ENCODE results near the gene CACNA1E. TPM values are rescaled to one million over a fixed set of nuclear protein-coding genes. Genes with fewer than 3 reads are reported as not detected.

The CACNA1E gene
- total and polyA plus RNA-seq, 2 experiments from 2014 or later = 0.32 to 1.1 TPM

- no peak for TF ChIP-seq CTCF (conservative IDR thresholded peaks at IDR 0.05; ENCODE audit: low read depth in 2 of 2)
- TF ChIP-seq EZH2phosphoT487 (IDR thresholded peaks at IDR 0.05; ENCODE audit: unreplicated experiment) = no peak
These were observed 231.1 kb downstream of the CACNA1E start (continued) for GRCh38 chr1:181714428-181714827.

GRCh38 chr1:181718034-181718433 is 234.7 kb downstream of the CACNA1E start:
- Histone ChIP-seq H3K4me2 (no peak overlapping the region), H3K79me2 (replicated peaks; ENCODE audit: insufficient read depth) (no peaks in the 10 kb centered on the region), H2AFZ (no peak overlapping the region), H3K9me2 (ENCODE audit: insufficient read depth) (peaks cover 39% of the 10 kb centered on the region), H3K27me3 (ENCODE audit: insufficient read depth) (no peaks in the 10 kb centered on the region), H4K20me1 (replicated peaks; ENCODE audit: insufficient read depth) (no peaks in the 10 kb centered on the region), H3K36me3 (ENCODE audit: insufficient read depth) (no peaks in the 10 kb centered on the region), H3K4me3 (no peak overlapping the region), H3K27ac (ENCODE audit: low read depth) (no peak overlapping the region), H3F3A (replicated peaks; ENCODE audit: low read depth) (no peaks in the 10 kb centered on the region), H3K4me1 (ENCODE audit: insufficient read depth) (peaks cover 15% of the 10 kb centered on the region)
- TF ChIP-seq NANOG (IDR thresholded peaks at IDR 0.05; ENCODE audit: borderline replicate concordance) = no peak
- no peak for TF ChIP-seq REST (IDR thresholded peaks at IDR 0.05; ENCODE audit: unreplicated experiment)
- no peak for TF ChIP-seq ZNF331 (CRISPR knock-in tag; IDR thresholded peaks at IDR 0.05; ENCODE audit: low read depth)
- TF ChIP-seq EZH2phosphoT487 (IDR thresholded peaks at IDR 0.05; ENCODE audit: unreplicated experiment) = no peak
- no peak for TF ChIP-seq EZH2 (IDR thresholded peaks at IDR 0.05; ENCODE audit: low read depth, unreplicated experiment)
- ATAC-seq = no peak
- H3K4me3 Mint-ChIP-seq = no peak overlapping the region
- peaks cover 3% of the 10 kb centered on the region for H3K27me3 Mint-ChIP-seq (ENCODE audit: insufficient read depth, low read depth, poor library complexity)
- no peak overlapping the region for H3K27ac Mint-ChIP-seq
- H3K4me1 Mint-ChIP-seq = peaks cover 33% of the 10 kb centered on the region
- no peaks in the 10 kb centered on the region for H3K36me3 Mint-ChIP-seq (ENCODE audit: low read depth)
- no peaks in the 10 kb centered on the region for H3K9me3 Mint-ChIP-seq
- DNase-seq (ENCODE audit: low spot score) = no peak

GRCh38 chr1:181726320-181727012 is 243.1 kb downstream of the CACNA1E start:
- Mint-ChIP-seq H3K27me3 (ENCODE audit: insufficient read depth, low read depth, poor library complexity) (peaks cover 8% of the 10 kb centered on the region), H3K9me3 (peaks cover 5% of the 10 kb centered on the region; the same call in 1 of the 3 replicates), H3K27ac (no peak overlapping the region), H3K4me1 (peaks cover 8% of the 10 kb centered on the region; the same call in 2 of the 3 replicates), H3K4me3 (no peak overlapping the region), H3K36me3 (ENCODE audit: low read depth) (no peaks in the 10 kb centered on the region)
- no peaks in the 10 kb centered on the region for H3K79me2 ChIP-seq (replicated peaks; ENCODE audit: insufficient read depth)
- no peak overlapping the region for H3K27ac ChIP-seq (ENCODE audit: low read depth)
- no peak for ATAC-seq
- no peak overlapping the region for H3K4me2 ChIP-seq
- H2AFZ ChIP-seq = no peak overlapping the region
- no peaks in the 10 kb centered on the region for H3K4me1 ChIP-seq (ENCODE audit: insufficient read depth)
- H3K36me3 ChIP-seq (ENCODE audit: insufficient read depth) = no peaks in the 10 kb centered on the region
- no peak overlapping the region for H3K4me3 ChIP-seq
- no peaks in the 10 kb centered on the region for H3K27me3 ChIP-seq (ENCODE audit: insufficient read depth)
- H3K9me2 ChIP-seq (ENCODE audit: insufficient read depth) = peaks cover 9% of the 10 kb centered on the region
- no peaks in the 10 kb centered on the region for H3F3A ChIP-seq (replicated peaks; ENCODE audit: low read depth)
- no peaks in the 10 kb centered on the region for H4K20me1 ChIP-seq (replicated peaks; ENCODE audit: insufficient read depth)
- no peak for DNase-seq (ENCODE audit: low spot score)
- no peak for TF ChIP-seq ZNF114 (CRISPR knock-in tag; IDR thresholded peaks at IDR 0.05)
- no peak for TF ChIP-seq ZNF331 (CRISPR knock-in tag; IDR thresholded peaks at IDR 0.05; ENCODE audit: low read depth)
- TF ChIP-seq REST (IDR thresholded peaks at IDR 0.05; ENCODE audit: unreplicated experiment) = no peak
- TF ChIP-seq CREB1 (CRISPR knock-in tag; IDR thresholded peaks at IDR 0.05; ENCODE audit: low read depth) = no peak
- no peak for TF ChIP-seq STAT1 (IDR thresholded peaks at IDR 0.05; ENCODE audit: unreplicated experiment)
- TF ChIP-seq EZH2phosphoT487 (IDR thresholded peaks at IDR 0.05; ENCODE audit: unreplicated experiment) = no peak
- TF ChIP-seq ETS1 (IDR thresholded peaks at IDR 0.05) = no peak
- TF ChIP-seq EZH2 (IDR thresholded peaks at IDR 0.05; ENCODE audit: low read depth, unreplicated experiment) = no peak
